ENCODE data around the gene GLA.

The GLA gene

GRCh38 chrX:101377547-101377946 is 30.2 kb downstream of the GLA start:
- TF ChIP-seq CTCF (IDR thresholded peaks at IDR 0.05; ENCODE audit: borderline replicate concordance, insufficient read depth, low read depth, low read length), result no peak
- H3K4me3 ChIP-seq (ENCODE audit: low read depth, low read length), result no peak overlapping the region

GRCh38 chrX:101370888-101371504 is 36.7 kb downstream of the GLA start:
- TF ChIP-seq CTCF (IDR thresholded peaks at IDR 0.05; ENCODE audit: borderline replicate concordance, insufficient read depth, low read depth, low read length), result no peak
- no peak overlapping the region for H3K4me3 ChIP-seq (ENCODE audit: low read depth, low read length)

- TF ChIP-seq CTCF (IDR thresholded peaks at IDR 0.05; ENCODE audit: borderline replicate concordance, insufficient read depth, low read depth, low read length), result no peak
- no peak overlapping the region for H3K4me3 ChIP-seq (ENCODE audit: low read depth, low read length)
These were observed 38.0 kb downstream of the GLA start for GRCh38 chrX:101369687-101370086.

- TF ChIP-seq CTCF (IDR thresholded peaks at IDR 0.05; ENCODE audit: borderline replicate concordance, insufficient read depth, low read depth, low read length), result no peak
- no peak overlapping the region for H3K4me3 ChIP-seq (ENCODE audit: low read depth, low read length)
These were observed 38.9 kb downstream of the GLA start for GRCh38 chrX:101368800-101369199.

- no peak for TF ChIP-seq CTCF (IDR thresholded peaks at IDR 0.05; ENCODE audit: borderline replicate concordance, insufficient read depth, low read depth, low read length)
These were observed 42.4 kb downstream of the GLA start for GRCh38 chrX:101365301-101365795.

GRCh38 chrX:101362757-101363156 is 45.0 kb downstream of the GLA start:
- TF ChIP-seq CTCF (IDR thresholded peaks at IDR 0.05; ENCODE audit: borderline replicate concordance, insufficient read depth, low read depth, low read length), result no peak
- H3K4me3 ChIP-seq (ENCODE audit: low read depth, low read length), result no peak overlapping the region

More at GRCh38 chrX:101365301-101365795, 42.4 kb downstream of the GLA start:
- H3K4me3 ChIP-seq (ENCODE audit: low read depth, low read length), result no peak overlapping the region

GRCh38 chrX:101362116-101362515 is 45.6 kb downstream of the GLA start:
- no peak for TF ChIP-seq CTCF (IDR thresholded peaks at IDR 0.05; ENCODE audit: borderline replicate concordance, insufficient read depth, low read depth, low read length)
- no peak overlapping the region for H3K4me3 ChIP-seq (ENCODE audit: low read depth, low read length)
